A549 (cell line): ENCODE results near the gene ATL3.
"Not testable (repeated sequence)": the region's sequence is repeated elsewhere in the genome, so short reads cannot be mapped to it uniquely, and the experiment has no call there.

Experiments used
- CEBPB ChIP-seq, 2 experiments: fragments of >200 bp in 1 of 2; sonication (Bioruptor Twin) in 1 of 2; formaldehyde crosslinking in 1 of 2; IDR thresholded peaks; 2 replicates each; pipeline ENCODE4 v1.6.1; 2012 to 2016
- CHD2 ChIP-seq: fragments of 150-350 bp; IDR thresholded peaks from 2 replicates; pipeline ENCODE4 v1.6.1; 2014; ENCODE audit warnings: low read length; ENCODE audit not compliant: partially characterized antibody
- MAFK ChIP-seq: fragments of 450-650 bp; IDR thresholded peaks from 2 replicates; pipeline ENCODE4 v1.6.1; 2014; ENCODE audit not compliant: partially characterized antibody
- NFE2L2 ChIP-seq: fragments of 150-350 bp; conservative IDR thresholded peaks from 2 replicates; pipeline ENCODE4 v1.6.1; 2014; ENCODE audit warnings: low read length
- POLR2A ChIP-seq: IDR thresholded peaks from 2 replicates; pipeline ENCODE4 v1.6.1; 2012; ENCODE audit warnings: mild to moderate bottlenecking, low read length
- RFX5 ChIP-seq: fragments of 450-650 bp; IDR thresholded peaks from 2 replicates; pipeline ENCODE4 v1.7.1; 2014; ENCODE audit warnings: antibody characterized with exemption, mild to moderate bottlenecking, moderate library complexity
- TF ChIP-seq, protein P1 (sequence below): fragments of 250-450 bp; sonication (Bioruptor Pico); IDR thresholded peaks from 2 replicates; pipeline ENCODE4 v1.5.0; 2021; ENCODE audit warnings: mild to moderate bottlenecking, moderate library complexity, borderline replicate concordance
- TF ChIP-seq, protein P2 (sequence below): fragments of >200 bp; sonication (Bioruptor Twin); formaldehyde crosslinking; IDR thresholded peaks from 3 replicates; pipeline ENCODE4 v1.5.1; 2016
- TF ChIP-seq, protein P3 (sequence below): IDR thresholded peaks from 2 replicates; pipeline ENCODE4 v1.6.1; 2012
- TF ChIP-seq, protein P4 (sequence below): fragments of 150-350 bp; IDR thresholded peaks from 2 replicates; pipeline ENCODE4 v1.6.1; 2014; ENCODE audit warnings: low read depth, mild to moderate bottlenecking, low read length

DNA sequence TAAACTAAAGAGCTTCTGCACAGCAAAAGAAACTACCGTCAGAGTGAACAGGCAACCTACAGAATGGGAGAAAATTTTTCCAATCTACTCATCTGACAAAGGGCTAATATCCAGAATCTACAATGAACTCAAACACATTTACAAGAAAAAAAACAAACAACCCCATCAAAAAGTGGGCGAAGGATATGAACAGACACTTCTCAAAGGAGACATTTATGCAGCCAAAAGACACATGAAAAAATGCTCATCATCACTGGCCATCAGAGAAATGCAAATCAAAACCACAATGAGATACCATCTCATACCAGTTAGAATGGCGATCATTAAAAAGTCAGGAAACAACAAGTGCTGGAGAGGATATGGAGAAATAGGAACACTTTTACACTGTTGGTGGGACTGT lies 92.3 kb downstream of the ATL3 start:
- TF ChIP-seq, protein P1, sequence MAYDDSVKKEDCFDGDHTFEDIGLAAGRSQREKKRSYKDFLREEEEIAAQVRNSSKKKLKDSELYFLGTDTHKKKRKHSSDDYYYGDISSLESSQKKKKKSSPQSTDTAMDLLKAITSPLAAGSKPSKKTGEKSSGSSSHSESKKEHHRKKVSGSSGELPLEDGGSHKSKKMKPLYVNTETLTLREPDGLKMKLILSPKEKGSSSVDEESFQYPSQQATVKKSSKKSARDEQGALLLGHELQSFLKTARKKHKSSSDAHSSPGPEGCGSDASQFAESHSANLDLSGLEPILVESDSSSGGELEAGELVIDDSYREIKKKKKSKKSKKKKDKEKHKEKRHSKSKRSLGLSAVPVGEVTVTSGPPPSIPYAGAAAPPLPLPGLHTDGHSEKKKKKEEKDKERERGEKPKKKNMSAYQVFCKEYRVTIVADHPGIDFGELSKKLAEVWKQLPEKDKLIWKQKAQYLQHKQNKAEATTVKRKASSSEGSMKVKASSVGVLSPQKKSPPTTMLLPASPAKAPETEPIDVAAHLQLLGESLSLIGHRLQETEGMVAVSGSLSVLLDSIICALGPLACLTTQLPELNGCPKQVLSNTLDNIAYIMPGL = not testable (repeated sequence)
- TF ChIP-seq MAFK; POLR2A; CHD2; CEBPB (IDR thresholded peaks at IDR 0.05); RFX5; NFE2L2: not testable (repeated sequence)
- TF ChIP-seq, protein P2, sequence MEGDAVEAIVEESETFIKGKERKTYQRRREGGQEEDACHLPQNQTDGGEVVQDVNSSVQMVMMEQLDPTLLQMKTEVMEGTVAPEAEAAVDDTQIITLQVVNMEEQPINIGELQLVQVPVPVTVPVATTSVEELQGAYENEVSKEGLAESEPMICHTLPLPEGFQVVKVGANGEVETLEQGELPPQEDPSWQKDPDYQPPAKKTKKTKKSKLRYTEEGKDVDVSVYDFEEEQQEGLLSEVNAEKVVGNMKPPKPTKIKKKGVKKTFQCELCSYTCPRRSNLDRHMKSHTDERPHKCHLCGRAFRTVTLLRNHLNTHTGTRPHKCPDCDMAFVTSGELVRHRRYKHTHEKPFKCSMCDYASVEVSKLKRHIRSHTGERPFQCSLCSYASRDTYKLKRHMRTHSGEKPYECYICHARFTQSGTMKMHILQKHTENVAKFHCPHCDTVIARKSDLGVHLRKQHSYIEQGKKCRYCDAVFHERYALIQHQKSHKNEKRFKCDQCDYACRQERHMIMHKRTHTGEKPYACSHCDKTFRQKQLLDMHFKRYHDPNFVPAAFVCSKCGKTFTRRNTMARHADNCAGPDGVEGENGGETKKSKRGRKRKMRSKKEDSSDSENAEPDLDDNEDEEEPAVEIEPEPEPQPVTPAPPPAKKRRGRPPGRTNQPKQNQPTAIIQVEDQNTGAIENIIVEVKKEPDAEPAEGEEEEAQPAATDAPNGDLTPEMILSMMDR = not testable (repeated sequence)
- TF ChIP-seq, protein P3, sequence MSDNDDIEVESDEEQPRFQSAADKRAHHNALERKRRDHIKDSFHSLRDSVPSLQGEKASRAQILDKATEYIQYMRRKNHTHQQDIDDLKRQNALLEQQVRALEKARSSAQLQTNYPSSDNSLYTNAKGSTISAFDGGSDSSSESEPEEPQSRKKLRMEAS = not testable (repeated sequence)
- TF ChIP-seq, protein P4, sequence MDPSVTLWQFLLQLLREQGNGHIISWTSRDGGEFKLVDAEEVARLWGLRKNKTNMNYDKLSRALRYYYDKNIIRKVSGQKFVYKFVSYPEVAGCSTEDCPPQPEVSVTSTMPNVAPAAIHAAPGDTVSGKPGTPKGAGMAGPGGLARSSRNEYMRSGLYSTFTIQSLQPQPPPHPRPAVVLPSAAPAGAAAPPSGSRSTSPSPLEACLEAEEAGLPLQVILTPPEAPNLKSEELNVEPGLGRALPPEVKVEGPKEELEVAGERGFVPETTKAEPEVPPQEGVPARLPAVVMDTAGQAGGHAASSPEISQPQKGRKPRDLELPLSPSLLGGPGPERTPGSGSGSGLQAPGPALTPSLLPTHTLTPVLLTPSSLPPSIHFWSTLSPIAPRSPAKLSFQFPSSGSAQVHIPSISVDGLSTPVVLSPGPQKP = not testable (repeated sequence)
